Measurements from ENCODE around the gene FAM193B. TPM values are rescaled to one million over a fixed set of nuclear protein-coding genes. Genes with fewer than 3 reads are reported as not detected.

FAM193B gene
- polyA plus RNA-seq, 2 of the 4 experiments (the other 2 are of a cell fraction): 19.4 to 28.9 TPM

- CTCF ChIA-PET: interaction anchor here (1.5 to 18.1 kb wide), 8 partner anchors 7 to 114 kb away, joined by 3 to 354 read pairs (median 44); partner anchors contain the start of genes DDX41, PFN3 and PRR7
- TF ChIP-seq ESRRA (IDR thresholded peaks at IDR 0.05; ENCODE audit: borderline replicate concordance, low read length) (no peak), RARB (CRISPR knock-in tag; IDR thresholded peaks at IDR 0.05) (no peak), HDAC2 (IDR thresholded peaks at IDR 0.05) (no peak), EP300 (IDR thresholded peaks at IDR 0.05) (no peak), TFCP2L1 (CRISPR knock-in tag; IDR thresholded peaks at IDR 0.05) (no peak), ZFP36 (IDR thresholded peaks at IDR 0.05; ENCODE audit: borderline replicate concordance, partially characterized antibody) (no peak), BCL3 (IDR thresholded peaks at IDR 0.05) (no peak), MYC (IDR thresholded peaks at IDR 0.05; ENCODE audit: borderline replicate concordance, low read length) (no peak), EHMT2 (IDR thresholded peaks at IDR 0.05; ENCODE audit: low read depth) (no peak), NFE2L2 (conservative IDR thresholded peaks at IDR 0.05; ENCODE audit: low read length) (no peak), HOXA7 (CRISPR knock-in tag; IDR thresholded peaks at IDR 0.05) (no peak)
- POLR2A ChIA-PET: no interaction called here
- FAIRE-seq: no peak
- DNase-seq (ENCODE audit: low read depth in 1 of 2, low spot score in 1 of 2): no peak
- H3K4me3 ChIP-seq: no peak overlapping the region
- no peak for ATAC-seq
- no peak overlapping the region for H3K27ac ChIP-seq
- H3K4me1 ChIP-seq: peaks cover 4% of the 10 kb centered on the region; the same call in 2 of the 3 replicates
- H3K9me3 ChIP-seq: no peaks in the 10 kb centered on the region
- WGBS (ENCODE audit: missing lambda C conversion rate): 84% methylated on average over 17 of the region's 24 CpGs
- H3K4me2 ChIP-seq: no peak overlapping the region
These were observed 50.8 kb downstream of the FAM193B start for GRCh38 chr5:177503351-177504085.

DNA sequence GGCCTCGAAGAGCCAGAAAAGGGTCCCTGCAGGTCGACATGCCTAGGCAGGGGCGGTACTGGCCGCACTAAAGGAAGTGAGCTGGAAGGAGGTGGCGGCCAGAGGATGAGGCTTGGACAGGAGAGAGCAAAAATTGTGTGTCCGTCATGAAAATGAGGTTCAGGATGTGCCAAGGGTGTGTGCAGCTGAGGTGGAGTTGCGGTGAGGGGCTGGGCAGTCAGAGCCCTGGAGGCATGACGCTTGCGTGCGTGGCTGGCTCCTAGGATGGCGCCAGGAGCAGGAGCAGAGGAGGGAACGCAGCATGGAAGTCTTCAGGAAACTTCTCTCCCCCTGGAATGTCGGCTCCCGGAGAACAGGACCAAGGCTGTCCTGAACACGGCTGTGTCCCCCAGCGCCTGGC lies 51.5 kb downstream of the FAM193B start:
- 79% methylated on average over 16 of the region's 16 CpGs for WGBS (ENCODE audit: missing lambda C conversion rate)
- TF ChIP-seq FOSB (CRISPR knock-in tag; IDR thresholded peaks at IDR 0.05) (no peak), ZC3H11A (IDR thresholded peaks at IDR 0.05) (no peak), ESRRA (IDR thresholded peaks at IDR 0.05; ENCODE audit: borderline replicate concordance, low read length) (no peak), CHD4 (IDR thresholded peaks at IDR 0.05; ENCODE audit: borderline replicate concordance) (no peak), SMC3 (IDR thresholded peaks at IDR 0.05) (no peak)
- ChIA-PET POLR2A (no interaction called here), CTCF (interaction anchor here (0.6 to 18.1 kb wide), 14 partner anchors 7 to 252 kb away, joined by 3 to 354 read pairs (median 26); partner anchors contain the start of genes DDX41, DOK3, PFN3 and PRR7)
- FAIRE-seq (no peak), ATAC-seq (no peak), DNase-seq (ENCODE audit: low read depth in 1 of 2, low spot score in 1 of 2) (no peak)
- Histone ChIP-seq H3K4me1 (peaks cover 9% of the 10 kb centered on the region), H3K27ac (no peak overlapping the region), H3K4me3 (no peak overlapping the region), H3K4me2 (no peak overlapping the region), H3K9me3 (no peaks in the 10 kb centered on the region)

GRCh38 chr5:177501874-177502678 lies 52.3 kb downstream of the FAM193B start:
- ChIA-PET CTCF (interaction anchor here (0.6 to 18.1 kb wide), 36 partner anchors 8 to 251 kb away, joined by 3 to 354 read pairs (median 6); partner anchors contain the start of genes DDX41, DOK3, PFN3 and PRR7), POLR2A (no interaction called here)
- ATAC-seq (no peak), DNase-seq (ENCODE audit: low read depth in 1 of 2, low spot score in 1 of 2) (no peak), FAIRE-seq (no peak)
- Histone ChIP-seq H3K4me2 (no peak overlapping the region), H3K9me3 (no peaks in the 10 kb centered on the region), H3K27ac (no peak overlapping the region), H3K4me1 (peaks cover 11% of the 10 kb centered on the region), H3K4me3 (no peak overlapping the region)
- TF ChIP-seq FOXS1 (CRISPR knock-in tag; IDR thresholded peaks at IDR 0.05) (no peak), NFE2L2 (conservative IDR thresholded peaks at IDR 0.05; ENCODE audit: low read length) (no peak), TP53 (CRISPR knock-in tag; IDR thresholded peaks at IDR 0.05) (no peak), CBX2 (IDR thresholded peaks at IDR 0.05; ENCODE audit: borderline replicate concordance, low read depth) (no peak), BCL3 (IDR thresholded peaks at IDR 0.05) (no peak), HEYL (CRISPR knock-in tag; IDR thresholded peaks at IDR 0.05) (no peak), GATA3 (IDR thresholded peaks at IDR 0.05; ENCODE audit: borderline replicate concordance) (no peak), HMGXB4 (CRISPR knock-in tag; IDR thresholded peaks at IDR 0.05; ENCODE audit: borderline replicate concordance) (no peak), CHD4 (IDR thresholded peaks at IDR 0.05; ENCODE audit: borderline replicate concordance) (no peak)
- 63% methylated on average over 9 of the region's 9 CpGs for WGBS (ENCODE audit: missing lambda C conversion rate)

Measured in A549 (cell line).